GM12865 (cell line): ENCODE data around the gene TSHZ2.
"Not testable (repeated sequence)": the region's sequence is repeated elsewhere in the genome, so short reads cannot be mapped to it uniquely, and the experiment has no call there.

Source experiments
- DNase-seq: peaks from one replicate; pipeline ENCODE4 v3.0.0; 2010; ENCODE audit warnings: low read depth
- H3K4me3 ChIP-seq: 2 replicates; pipeline ENCODE4 v1.5.1; 2011; ENCODE audit warnings: mild to moderate bottlenecking, low read depth, low read length, control low read depth
- TF ChIP-seq, protein P1 (sequence below): IDR thresholded peaks from 2 replicates; pipeline ENCODE4 v1.5.1; 2011; ENCODE audit warnings: low read length, control low read depth, low read depth, inconsistent platforms; ENCODE audit not compliant: insufficient read depth; ENCODE audit errors: missing control alignments

TSHZ2 gene

DNA sequence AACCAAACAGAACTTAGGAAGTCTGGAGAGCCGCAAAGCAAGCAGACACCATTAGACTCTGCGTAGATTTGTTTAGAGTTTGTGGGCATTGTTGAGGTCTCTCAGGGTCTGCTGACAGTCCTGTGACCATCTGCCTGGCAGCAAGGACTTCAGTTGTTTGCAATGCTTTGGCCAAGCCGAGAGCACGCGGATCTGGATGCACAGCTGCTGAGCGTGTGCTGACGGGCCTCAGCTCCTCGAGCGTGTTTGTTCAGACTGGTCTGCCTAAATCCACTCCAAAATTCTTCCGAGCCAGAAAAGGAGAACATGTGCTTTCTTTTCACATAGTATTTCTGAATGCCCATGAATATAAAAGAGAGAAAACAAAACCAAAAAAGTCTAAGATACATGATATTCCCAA lies 462.5 kb downstream of the TSHZ2 start:
- TF ChIP-seq, protein P1, sequence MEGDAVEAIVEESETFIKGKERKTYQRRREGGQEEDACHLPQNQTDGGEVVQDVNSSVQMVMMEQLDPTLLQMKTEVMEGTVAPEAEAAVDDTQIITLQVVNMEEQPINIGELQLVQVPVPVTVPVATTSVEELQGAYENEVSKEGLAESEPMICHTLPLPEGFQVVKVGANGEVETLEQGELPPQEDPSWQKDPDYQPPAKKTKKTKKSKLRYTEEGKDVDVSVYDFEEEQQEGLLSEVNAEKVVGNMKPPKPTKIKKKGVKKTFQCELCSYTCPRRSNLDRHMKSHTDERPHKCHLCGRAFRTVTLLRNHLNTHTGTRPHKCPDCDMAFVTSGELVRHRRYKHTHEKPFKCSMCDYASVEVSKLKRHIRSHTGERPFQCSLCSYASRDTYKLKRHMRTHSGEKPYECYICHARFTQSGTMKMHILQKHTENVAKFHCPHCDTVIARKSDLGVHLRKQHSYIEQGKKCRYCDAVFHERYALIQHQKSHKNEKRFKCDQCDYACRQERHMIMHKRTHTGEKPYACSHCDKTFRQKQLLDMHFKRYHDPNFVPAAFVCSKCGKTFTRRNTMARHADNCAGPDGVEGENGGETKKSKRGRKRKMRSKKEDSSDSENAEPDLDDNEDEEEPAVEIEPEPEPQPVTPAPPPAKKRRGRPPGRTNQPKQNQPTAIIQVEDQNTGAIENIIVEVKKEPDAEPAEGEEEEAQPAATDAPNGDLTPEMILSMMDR: no peak
- no peak for DNase-seq
- H3K4me3 ChIP-seq: no peak overlapping the region

DNA sequence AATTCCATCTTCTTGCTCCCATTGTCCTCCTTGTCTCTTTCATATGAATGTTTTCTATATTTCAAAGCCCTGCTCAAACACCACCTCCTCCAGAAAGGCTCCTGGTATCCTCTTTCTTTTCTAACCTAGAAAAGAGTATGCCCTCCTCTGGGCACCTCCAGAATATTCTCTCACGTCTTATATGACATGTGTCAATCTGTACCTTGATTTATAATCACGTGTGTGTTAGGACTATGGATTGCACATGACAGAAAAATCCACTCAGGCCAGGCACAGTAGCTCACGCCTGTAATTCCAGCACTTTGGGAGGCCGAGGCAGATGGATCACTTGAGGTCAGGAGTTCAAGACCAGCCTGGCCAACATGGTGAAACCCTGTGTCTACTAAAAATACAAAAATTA lies 464.8 kb downstream of the TSHZ2 start:
- H3K4me3 ChIP-seq, DNase-seq: not testable (repeated sequence)

DNA sequence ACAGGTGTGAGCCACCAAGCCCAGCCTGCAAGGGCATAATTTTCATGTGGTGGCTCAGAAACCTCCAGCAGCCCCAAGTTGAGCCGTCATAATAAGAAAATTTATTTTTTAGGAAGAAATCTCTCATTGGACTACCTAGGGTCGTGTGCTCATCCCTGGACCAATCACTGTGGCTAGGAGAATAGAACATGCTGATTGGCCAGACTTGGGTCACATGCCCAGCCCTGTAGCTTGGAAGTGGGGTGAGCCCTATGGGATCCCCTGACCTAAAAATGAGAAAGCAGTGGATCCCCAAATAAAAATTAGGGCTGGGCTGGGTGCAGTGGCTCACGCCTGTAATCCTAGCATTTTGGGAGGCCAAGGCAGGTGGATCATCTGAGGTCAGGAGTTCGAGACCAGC lies 466.2 kb downstream of the TSHZ2 start:
- H3K4me3 ChIP-seq: no peak overlapping the region
- TF ChIP-seq, protein P1: no peak
- DNase-seq: no peak

DNA sequence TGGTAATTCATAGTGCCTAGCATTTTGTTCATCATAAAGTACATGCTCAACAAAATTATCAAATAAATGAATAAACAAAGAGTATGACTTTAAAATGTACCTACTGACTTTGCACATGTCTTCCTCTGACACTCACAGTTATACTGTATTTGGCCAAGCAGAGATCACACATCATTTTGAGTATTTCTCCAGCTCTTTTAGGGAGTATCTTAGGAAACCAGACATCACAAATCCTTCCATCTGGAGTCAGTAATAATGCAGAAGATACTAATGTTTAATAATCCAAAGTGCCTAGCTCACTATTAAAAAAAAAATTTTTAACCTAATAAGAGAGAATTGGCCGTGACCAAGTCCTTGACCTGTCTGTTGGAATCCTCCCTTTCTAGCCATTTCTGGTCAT lies 466.9 kb downstream of the TSHZ2 start:
- TF ChIP-seq, protein P1: no peak
- H3K4me3 ChIP-seq: no peak overlapping the region
- no peak for DNase-seq

DNA sequence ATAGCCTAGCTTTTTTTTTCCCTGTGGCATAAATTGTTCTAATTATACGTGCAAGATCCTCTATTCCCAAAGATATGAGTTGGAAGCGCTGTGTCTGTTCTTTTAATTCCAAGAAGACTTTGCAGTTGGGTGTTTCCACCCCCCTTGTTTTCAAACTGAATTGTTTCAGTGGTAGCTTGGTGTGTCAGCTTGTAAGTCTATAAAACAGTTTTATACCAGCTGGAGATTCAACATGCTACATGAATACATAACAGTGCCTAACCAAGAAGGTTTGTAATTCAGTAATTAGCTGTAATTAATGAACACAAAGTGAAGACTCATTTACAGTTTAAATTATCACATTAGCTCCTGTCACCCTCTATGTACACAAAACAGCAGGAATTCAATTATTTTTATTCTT lies 467.5 kb downstream of the TSHZ2 start:
- H3K4me3 ChIP-seq: no peak overlapping the region
- DNase-seq: no peak
- TF ChIP-seq, protein P1: no peak

DNA sequence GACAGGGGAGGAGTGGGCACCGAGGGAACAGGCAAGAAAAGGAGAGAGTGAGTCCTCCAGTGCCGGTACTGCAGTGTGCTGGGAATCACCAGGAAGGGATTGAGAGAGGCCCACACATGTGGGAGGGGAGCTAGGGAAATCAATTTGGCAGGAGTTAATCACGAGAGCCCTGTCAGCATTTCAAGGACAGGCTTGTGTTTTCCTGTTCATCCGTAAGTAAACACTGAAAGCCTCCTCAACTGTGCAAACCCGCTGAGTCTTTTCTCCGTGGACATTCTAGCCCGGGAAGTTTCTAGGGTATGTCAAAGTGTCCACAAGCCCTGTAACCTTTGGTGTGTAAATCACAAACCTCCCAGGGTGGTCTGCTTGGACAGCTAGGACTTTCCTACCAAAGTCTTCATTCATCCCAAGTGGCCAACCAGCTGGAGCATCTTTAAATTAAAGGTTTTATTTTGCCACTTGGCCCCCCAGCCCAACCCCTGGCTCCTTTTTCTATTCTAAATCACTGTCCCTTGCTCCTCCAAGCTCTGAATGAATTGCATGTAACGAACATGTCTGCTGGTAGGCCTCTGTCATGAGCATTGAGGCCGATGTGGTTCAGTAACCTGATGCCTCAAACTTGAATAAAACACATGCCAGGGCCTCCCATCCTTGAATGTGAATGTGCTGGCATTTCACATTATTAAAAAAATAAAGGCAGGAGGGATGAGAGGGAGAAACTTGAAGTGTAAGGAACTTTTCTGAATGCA lies 472.4 kb downstream of the TSHZ2 start:
- no peak for DNase-seq
- no peak overlapping the region for H3K4me3 ChIP-seq
- TF ChIP-seq, protein P1: no peak

DNA sequence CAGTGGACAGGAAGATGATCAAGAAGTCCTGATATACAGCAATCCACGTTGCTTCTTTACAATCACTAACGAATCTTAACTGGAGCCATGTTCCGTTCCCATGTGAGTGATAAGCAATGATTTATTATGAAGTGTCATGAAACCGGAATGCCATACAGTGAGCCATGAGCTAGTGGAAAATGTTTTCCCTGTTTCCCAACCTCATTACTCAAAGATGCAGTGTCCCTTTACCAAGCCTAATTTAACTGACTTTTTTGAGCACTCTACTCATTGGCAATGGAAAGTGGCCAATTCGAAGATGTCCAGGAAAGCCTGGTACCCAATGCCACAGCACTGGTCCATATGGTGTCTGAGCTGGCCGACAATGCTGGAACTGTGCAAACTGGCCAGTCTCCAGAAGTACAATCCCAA lies 473.2 kb downstream of the TSHZ2 start:
- DNase-seq: no peak
- TF ChIP-seq, protein P1: no peak
- no peak overlapping the region for H3K4me3 ChIP-seq
